Gastroesophageal sphincter (tissue), 3 donors: Measurements from ENCODE around the gene TNFRSF18.

ENCODE experiments used
- EP300 ChIP-seq: sonication (generic); formaldehyde crosslinking; IDR thresholded peaks from one replicate; pipeline ENCODE4 v1.6.1; 2017; ENCODE audit warnings: antibody characterized with exemption, mild to moderate bottlenecking
- POLR2AphosphoS5 ChIP-seq: sonication (generic); formaldehyde crosslinking; IDR thresholded peaks from one replicate; pipeline ENCODE4 v1.6.1; 2017; ENCODE audit warnings: antibody characterized with exemption
- TF ChIP-seq, protein P1 (sequence below), 4 experiments: fragments of 200-600 bp in 2 of 4; fragments of 450-650 bp in 2 of 4; sonication (generic) in 1 of 4; IDR thresholded peaks; one replicate each; pipeline ENCODE4 v1.5.1; 2017 to 2019; ENCODE audit warnings: antibody characterized with exemption in 4 of 4, mild to moderate bottlenecking in 2 of 4, moderate library complexity in 2 of 4

DNA sequence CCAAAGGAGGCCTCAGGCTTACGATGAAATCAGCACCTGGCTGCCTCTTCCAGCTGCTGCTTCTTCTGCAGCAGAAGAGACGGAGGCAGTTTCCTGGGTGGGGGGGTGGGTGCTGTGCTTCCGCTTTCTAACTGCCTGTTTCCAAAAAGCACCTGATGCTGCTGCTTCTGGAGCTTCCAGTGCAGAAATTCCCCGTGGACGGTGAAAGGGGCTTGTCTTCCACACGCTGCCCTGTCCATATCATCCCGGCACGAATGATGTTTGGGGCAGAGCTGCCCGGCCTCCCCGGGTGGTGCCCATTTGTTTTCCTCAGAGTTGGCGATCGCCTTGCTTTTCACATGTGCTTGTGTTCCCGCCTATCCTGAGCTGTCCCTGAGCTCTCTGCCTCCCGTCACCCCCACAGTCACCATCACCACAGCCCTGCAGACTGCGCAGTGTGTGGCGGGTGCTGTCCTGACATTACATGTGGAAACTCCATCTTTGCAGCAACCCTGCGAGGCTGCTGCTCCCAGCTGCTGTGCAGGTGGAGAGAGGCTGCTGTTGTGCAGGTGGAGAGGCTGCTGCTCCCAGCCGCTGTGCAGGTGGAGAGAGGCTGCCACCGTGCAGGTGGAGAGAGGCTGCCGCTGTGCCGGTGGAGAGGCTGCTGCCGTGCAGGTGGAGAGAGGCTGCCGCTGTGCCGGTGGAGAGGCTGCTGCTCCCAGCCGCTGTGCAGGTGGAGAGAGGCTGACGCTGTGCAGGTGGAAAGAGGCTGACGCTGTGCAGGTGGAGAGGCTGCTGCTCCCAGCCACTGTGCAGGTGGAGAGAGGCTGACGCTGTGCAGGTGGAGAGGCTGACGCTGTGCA is 30.9 kb downstream of the TNFRSF18 start:
- TF ChIP-seq, protein P1, sequence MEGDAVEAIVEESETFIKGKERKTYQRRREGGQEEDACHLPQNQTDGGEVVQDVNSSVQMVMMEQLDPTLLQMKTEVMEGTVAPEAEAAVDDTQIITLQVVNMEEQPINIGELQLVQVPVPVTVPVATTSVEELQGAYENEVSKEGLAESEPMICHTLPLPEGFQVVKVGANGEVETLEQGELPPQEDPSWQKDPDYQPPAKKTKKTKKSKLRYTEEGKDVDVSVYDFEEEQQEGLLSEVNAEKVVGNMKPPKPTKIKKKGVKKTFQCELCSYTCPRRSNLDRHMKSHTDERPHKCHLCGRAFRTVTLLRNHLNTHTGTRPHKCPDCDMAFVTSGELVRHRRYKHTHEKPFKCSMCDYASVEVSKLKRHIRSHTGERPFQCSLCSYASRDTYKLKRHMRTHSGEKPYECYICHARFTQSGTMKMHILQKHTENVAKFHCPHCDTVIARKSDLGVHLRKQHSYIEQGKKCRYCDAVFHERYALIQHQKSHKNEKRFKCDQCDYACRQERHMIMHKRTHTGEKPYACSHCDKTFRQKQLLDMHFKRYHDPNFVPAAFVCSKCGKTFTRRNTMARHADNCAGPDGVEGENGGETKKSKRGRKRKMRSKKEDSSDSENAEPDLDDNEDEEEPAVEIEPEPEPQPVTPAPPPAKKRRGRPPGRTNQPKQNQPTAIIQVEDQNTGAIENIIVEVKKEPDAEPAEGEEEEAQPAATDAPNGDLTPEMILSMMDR (IDR thresholded peaks at IDR 0.05), result no peak
- TF ChIP-seq POLR2AphosphoS5, result no peak
- no peak for TF ChIP-seq EP300
